GM23338 (cell line): ENCODE measurements around the gene TWSG1. TPM values are rescaled to one million over a fixed set of nuclear protein-coding genes. Genes with fewer than 3 reads are reported as not detected.

Experiments
- ATAC-seq: fragments of 200-7000 bp; cut with Tn5 transposase; 3 replicates; pipeline ENCODE4 v1.9.1; 2020
- DNase-seq: peaks from one replicate; pipeline ENCODE4 v3.0.0-alpha.2; 2015; ENCODE audit warnings: low spot score
- H2AFZ ChIP-seq: fragments of 200-600 bp; sonication (generic); 2 replicates; pipeline ENCODE4 v1.8.0; 2016; ENCODE audit warnings: antibody characterized with exemption, mild to moderate bottlenecking, moderate library complexity
- H3F3A ChIP-seq: fragments of 200-600 bp; sonication (generic); replicated peaks from 2 replicates; pipeline ENCODE4 v1.8.0; 2017; ENCODE audit warnings: antibody characterized with exemption, mixed run types, low read depth
- H3K27ac ChIP-seq: fragments of 200-600 bp; sonication (generic); 2 replicates; pipeline ENCODE4 v1.6.1; 2016; ENCODE audit warnings: low read depth
- H3K27me3 ChIP-seq: fragments of 200-600 bp; sonication (generic); 2 replicates; pipeline ENCODE4 v1.8.0; 2016; ENCODE audit warnings: mild to moderate bottlenecking, mixed run types, moderate library complexity; ENCODE audit not compliant: insufficient read depth
- H3K36me3 ChIP-seq: fragments of 200-600 bp; sonication (generic); 2 replicates; pipeline ENCODE4 v1.8.0; 2016; ENCODE audit warnings: mild to moderate bottlenecking; ENCODE audit not compliant: insufficient read depth
- H3K4me1 ChIP-seq: fragments of 200-600 bp; sonication (generic); 2 replicates; pipeline ENCODE4 v1.8.0; 2016; ENCODE audit warnings: mild to moderate bottlenecking, moderate library complexity; ENCODE audit not compliant: insufficient read depth
- H3K4me2 ChIP-seq: fragments of 200-600 bp; sonication (generic); 2 replicates; pipeline ENCODE4 v1.7.1; 2017; ENCODE audit warnings: mixed run types
- H3K4me3 ChIP-seq: fragments of 200-600 bp; sonication (generic); 2 replicates; pipeline ENCODE4 v1.6.1; 2016; ENCODE audit warnings: mixed run types
- H3K79me2 ChIP-seq: fragments of 200-600 bp; sonication (generic); replicated peaks from 2 replicates; pipeline ENCODE4 v1.8.0; 2017; ENCODE audit warnings: mild to moderate bottlenecking; ENCODE audit not compliant: insufficient read depth
- H3K9me2 ChIP-seq: fragments of 200-600 bp; sonication (generic); 2 replicates; pipeline ENCODE4 v1.8.0; 2017; ENCODE audit not compliant: insufficient read depth
- H4K20me1 ChIP-seq: fragments of 200-600 bp; sonication (generic); replicated peaks from 2 replicates; pipeline ENCODE4 v1.8.0; 2017; ENCODE audit warnings: mild to moderate bottlenecking; ENCODE audit not compliant: insufficient read depth
- H3K27ac Mint-ChIP-seq: 2 replicates; pipeline ENCODE4 v1.8.0; 2020; ENCODE audit warnings: inconsistent platforms, mild to moderate bottlenecking, moderate library complexity, mixed read lengths
- H3K27me3 Mint-ChIP-seq: 3 replicates; pipeline ENCODE4 v1.8.0; 2022; ENCODE audit warnings: low read depth, mild to moderate bottlenecking, moderate library complexity, mixed read lengths, inconsistent platforms; ENCODE audit not compliant: insufficient read depth, poor library complexity
- H3K36me3 Mint-ChIP-seq: 3 replicates; pipeline ENCODE4 v1.8.0; 2021; ENCODE audit warnings: low read depth, mild to moderate bottlenecking, inconsistent platforms, moderate library complexity, mixed read lengths
- H3K4me1 Mint-ChIP-seq: 3 replicates; pipeline ENCODE4 v1.8.0; 2020; ENCODE audit warnings: mild to moderate bottlenecking, inconsistent platforms, mixed read lengths
- H3K4me3 Mint-ChIP-seq: 3 replicates; pipeline ENCODE4 v1.8.0; 2021; ENCODE audit warnings: moderate library complexity, mild to moderate bottlenecking, inconsistent platforms, mixed read lengths
- H3K9me3 Mint-ChIP-seq: 3 replicates; pipeline ENCODE4 v1.8.0; 2020; ENCODE audit warnings: moderate library complexity, mild to moderate bottlenecking, inconsistent platforms, mixed read lengths
- CREB1 ChIP-seq: fragments of 250-450 bp; sonication (Bioruptor Pico); IDR thresholded peaks from 2 replicates; pipeline ENCODE4 v1.5.0; 2020; ENCODE audit warnings: low read depth, mild to moderate bottlenecking, moderate library complexity
- ETS1 ChIP-seq: IDR thresholded peaks from 2 replicates; pipeline ENCODE4 v1.6.1; 2016; ENCODE audit warnings: antibody characterized with exemption
- EZH2 ChIP-seq: fragments of 200-600 bp; sonication (generic); IDR thresholded peaks from one replicate; pipeline ENCODE4 v1.8.0; 2017; ENCODE audit warnings: antibody characterized with exemption, mild to moderate bottlenecking, low read depth; ENCODE audit not compliant: unreplicated experiment
- EZH2phosphoT487 ChIP-seq: fragments of 200-600 bp; sonication (generic); IDR thresholded peaks from one replicate; pipeline ENCODE4 v1.8.1; 2018; ENCODE audit warnings: antibody characterized with exemption; ENCODE audit not compliant: unreplicated experiment
- JUNB ChIP-seq: IDR thresholded peaks from one replicate; pipeline ENCODE4 v1.6.1; 2016; ENCODE audit warnings: antibody characterized with exemption; ENCODE audit not compliant: unreplicated experiment
- NANOG ChIP-seq: IDR thresholded peaks from 2 replicates; pipeline ENCODE4 v1.6.1; 2016; ENCODE audit warnings: antibody characterized with exemption, borderline replicate concordance
- STAT1 ChIP-seq: IDR thresholded peaks from one replicate; pipeline ENCODE4 v1.6.1; 2016; ENCODE audit warnings: antibody characterized with exemption; ENCODE audit not compliant: unreplicated experiment
- ZNF331 ChIP-seq: fragments of 250-450 bp; sonication (Bioruptor Pico); IDR thresholded peaks from 2 replicates; pipeline ENCODE4 v1.5.0; 2020; ENCODE audit warnings: low read depth, mild to moderate bottlenecking, moderate library complexity
- polyA plus RNA-seq: library from polyadenylated mRNA; unstranded; fragments of >200 nt; fragmentation: Nextera tagmentation; extraction: Ambion mirVana; gene quantifications from 2 replicates; pipeline ENCODE4 v1.2.1, GENCODE V29; 2016
- total RNA-seq: library from RNA; depleted of rRNA; stranded (reverse); fragments of >200 nt; shearing (Covaris generic); gene quantifications from 2 replicates; pipeline ENCODE4 v1.2.3, GENCODE V29; 2014
- TF ChIP-seq, protein P1 (sequence below): IDR thresholded peaks from one replicate; pipeline ENCODE4 v1.6.1; 2018; ENCODE audit warnings: antibody characterized with exemption; ENCODE audit not compliant: unreplicated experiment
- TF ChIP-seq, protein P2 (sequence below): fragments of 250-450 bp; sonication (Bioruptor Pico); IDR thresholded peaks from 2 replicates; pipeline ENCODE4 v1.5.0; 2020; ENCODE audit warnings: mild to moderate bottlenecking, moderate library complexity
- TF ChIP-seq, protein P3 (sequence below), 2 experiments: fragments of 200-600 bp in 1 of 2; sonication (generic) in 1 of 2; conservative IDR thresholded peaks; 2 replicates each; pipeline versions ENCODE4 v1.5.1 to v1.6.1; 2016 to 2017; ENCODE audit warnings: antibody characterized with exemption in 2 of 2, low read depth in 2 of 2, mild to moderate bottlenecking in 2 of 2, moderate library complexity in 1 of 2

Gene TWSG1
- total and polyA plus RNA-seq, 2 experiments from 2014 or later, result 11.5 to 29.1 TPM

GRCh38 chr18:9421901-9422327, 87.3 kb downstream of the TWSG1 start (continued):
- TF ChIP-seq, protein P1, sequence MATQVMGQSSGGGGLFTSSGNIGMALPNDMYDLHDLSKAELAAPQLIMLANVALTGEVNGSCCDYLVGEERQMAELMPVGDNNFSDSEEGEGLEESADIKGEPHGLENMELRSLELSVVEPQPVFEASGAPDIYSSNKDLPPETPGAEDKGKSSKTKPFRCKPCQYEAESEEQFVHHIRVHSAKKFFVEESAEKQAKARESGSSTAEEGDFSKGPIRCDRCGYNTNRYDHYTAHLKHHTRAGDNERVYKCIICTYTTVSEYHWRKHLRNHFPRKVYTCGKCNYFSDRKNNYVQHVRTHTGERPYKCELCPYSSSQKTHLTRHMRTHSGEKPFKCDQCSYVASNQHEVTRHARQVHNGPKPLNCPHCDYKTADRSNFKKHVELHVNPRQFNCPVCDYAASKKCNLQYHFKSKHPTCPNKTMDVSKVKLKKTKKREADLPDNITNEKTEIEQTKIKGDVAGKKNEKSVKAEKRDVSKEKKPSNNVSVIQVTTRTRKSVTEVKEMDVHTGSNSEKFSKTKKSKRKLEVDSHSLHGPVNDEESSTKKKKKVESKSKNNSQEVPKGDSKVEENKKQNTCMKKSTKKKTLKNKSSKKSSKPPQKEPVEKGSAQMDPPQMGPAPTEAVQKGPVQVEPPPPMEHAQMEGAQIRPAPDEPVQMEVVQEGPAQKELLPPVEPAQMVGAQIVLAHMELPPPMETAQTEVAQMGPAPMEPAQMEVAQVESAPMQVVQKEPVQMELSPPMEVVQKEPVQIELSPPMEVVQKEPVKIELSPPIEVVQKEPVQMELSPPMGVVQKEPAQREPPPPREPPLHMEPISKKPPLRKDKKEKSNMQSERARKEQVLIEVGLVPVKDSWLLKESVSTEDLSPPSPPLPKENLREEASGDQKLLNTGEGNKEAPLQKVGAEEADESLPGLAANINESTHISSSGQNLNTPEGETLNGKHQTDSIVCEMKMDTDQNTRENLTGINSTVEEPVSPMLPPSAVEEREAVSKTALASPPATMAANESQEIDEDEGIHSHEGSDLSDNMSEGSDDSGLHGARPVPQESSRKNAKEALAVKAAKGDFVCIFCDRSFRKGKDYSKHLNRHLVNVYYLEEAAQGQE, result no peak

DNA sequence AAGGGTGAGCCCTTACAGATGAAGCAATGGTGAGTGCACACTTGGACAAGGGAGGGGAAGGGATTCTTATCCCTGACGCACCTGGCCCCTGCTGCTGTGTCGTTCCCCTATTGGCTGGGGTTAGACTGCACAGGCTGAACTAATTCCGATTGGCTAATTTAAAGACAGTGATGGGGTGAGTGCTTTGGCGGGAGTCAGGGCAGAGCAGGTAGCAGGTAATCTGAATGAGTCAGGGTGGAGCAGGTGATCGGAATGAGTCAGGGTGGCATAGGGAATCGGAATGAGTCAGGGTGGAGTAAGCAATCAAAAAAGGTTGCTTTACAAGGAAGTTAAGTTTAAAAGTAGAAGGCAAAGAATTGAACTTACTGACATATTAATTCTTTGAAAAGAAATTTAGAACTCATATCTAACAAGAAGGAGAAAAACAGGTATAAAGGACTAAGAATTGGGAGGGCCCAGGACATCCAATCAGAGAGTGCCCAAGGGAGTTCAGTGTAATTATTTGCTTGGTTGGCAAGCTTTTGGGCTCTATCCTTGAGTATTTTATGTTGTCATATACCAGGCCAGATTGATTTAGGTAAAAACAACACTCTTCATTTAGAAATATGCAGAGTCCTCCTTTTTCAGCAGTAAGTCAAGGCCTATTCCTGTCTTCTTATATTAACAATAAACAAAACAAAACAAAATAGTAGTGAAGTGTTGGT, 88.4 kb downstream of the TWSG1 start:
- Histone ChIP-seq H4K20me1 (no peaks in the 10 kb centered on the region), H3K27me3 (no peaks in the 10 kb centered on the region), H2AFZ (no peak overlapping the region), H3K9me2 (no peaks in the 10 kb centered on the region), H3K4me1 (no peaks in the 10 kb centered on the region; the same call in 1 of the 2 replicates), H3K4me3 (no peak overlapping the region), H3K27ac (no peak overlapping the region), H3K79me2 (no peaks in the 10 kb centered on the region), H3F3A (no peaks in the 10 kb centered on the region), H3K36me3 (no peaks in the 10 kb centered on the region), H3K4me2 (no peak overlapping the region)
- ATAC-seq, result no peak
- Mint-ChIP-seq H3K36me3 (no peaks in the 10 kb centered on the region), H3K9me3 (no peaks in the 10 kb centered on the region), H3K27ac (no peak overlapping the region), H3K4me1 (no peaks in the 10 kb centered on the region), H3K27me3 (no peaks in the 10 kb centered on the region), H3K4me3 (no peak overlapping the region)
- no peak for DNase-seq
- TF ChIP-seq, protein P2, sequence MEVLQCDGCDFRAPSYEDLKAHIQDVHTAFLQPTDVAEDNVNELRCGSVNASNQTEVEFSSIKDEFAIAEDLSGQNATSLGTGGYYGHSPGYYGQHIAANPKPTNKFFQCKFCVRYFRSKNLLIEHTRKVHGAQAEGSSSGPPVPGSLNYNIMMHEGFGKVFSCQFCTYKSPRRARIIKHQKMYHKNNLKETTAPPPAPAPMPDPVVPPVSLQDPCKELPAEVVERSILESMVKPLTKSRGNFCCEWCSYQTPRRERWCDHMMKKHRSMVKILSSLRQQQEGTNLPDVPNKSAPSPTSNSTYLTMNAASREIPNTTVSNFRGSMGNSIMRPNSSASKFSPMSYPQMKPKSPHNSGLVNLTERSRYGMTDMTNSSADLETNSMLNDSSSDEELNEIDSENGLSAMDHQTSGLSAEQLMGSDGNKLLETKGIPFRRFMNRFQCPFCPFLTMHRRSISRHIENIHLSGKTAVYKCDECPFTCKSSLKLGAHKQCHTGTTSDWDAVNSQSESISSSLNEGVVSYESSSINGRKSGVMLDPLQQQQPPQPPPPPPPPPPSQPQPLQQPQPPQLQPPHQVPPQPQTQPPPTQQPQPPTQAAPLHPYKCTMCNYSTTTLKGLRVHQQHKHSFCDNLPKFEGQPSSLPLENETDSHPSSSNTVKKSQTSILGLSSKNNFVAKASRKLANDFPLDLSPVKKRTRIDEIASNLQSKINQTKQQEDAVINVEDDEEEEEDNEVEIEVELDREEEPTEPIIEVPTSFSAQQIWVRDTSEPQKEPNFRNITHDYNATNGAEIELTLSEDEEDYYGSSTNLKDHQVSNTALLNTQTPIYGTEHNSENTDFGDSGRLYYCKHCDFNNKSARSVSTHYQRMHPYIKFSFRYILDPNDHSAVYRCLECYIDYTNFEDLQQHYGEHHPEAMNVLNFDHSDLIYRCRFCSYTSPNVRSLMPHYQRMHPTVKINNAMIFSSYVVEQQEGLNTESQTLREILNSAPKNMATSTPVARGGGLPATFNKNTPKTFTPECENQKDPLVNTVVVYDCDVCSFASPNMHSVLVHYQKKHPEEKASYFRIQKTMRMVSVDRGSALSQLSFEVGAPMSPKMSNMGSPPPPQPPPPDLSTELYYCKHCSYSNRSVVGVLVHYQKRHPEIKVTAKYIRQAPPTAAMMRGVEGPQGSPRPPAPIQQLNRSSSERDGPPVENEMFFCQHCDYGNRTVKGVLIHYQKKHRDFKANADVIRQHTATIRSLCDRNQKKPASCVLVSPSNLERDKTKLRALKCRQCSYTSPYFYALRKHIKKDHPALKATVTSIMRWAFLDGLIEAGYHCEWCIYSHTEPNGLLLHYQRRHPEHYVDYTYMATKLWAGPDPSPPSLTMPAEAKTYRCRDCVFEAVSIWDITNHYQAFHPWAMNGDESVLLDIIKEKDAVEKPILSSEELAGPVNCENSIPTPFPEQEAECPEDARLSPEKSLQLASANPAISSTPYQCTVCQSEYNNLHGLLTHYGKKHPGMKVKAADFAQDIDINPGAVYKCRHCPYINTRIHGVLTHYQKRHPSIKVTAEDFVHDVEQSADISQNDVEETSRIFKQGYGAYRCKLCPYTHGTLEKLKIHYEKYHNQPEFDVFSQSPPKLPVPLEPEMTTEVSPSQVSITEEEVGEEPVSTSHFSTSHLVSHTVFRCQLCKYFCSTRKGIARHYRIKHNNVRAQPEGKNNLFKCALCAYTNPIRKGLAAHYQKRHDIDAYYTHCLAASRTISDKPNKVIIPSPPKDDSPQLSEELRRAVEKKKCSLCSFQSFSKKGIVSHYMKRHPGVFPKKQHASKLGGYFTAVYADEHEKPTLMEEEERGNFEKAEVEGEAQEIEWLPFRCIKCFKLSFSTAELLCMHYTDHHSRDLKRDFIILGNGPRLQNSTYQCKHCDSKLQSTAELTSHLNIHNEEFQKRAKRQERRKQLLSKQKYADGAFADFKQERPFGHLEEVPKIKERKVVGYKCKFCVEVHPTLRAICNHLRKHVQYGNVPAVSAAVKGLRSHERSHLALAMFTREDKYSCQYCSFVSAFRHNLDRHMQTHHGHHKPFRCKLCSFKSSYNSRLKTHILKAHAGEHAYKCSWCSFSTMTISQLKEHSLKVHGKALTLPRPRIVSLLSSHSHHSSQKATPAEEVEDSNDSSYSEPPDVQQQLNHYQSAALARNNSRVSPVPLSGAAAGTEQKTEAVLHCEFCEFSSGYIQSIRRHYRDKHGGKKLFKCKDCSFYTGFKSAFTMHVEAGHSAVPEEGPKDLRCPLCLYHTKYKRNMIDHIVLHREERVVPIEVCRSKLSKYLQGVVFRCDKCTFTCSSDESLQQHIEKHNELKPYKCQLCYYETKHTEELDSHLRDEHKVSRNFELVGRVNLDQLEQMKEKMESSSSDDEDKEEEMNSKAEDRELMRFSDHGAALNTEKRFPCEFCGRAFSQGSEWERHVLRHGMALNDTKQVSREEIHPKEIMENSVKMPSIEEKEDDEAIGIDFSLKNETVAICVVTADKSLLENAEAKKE, result no peak
- TF ChIP-seq EZH2phosphoT487, result no peak
- TF ChIP-seq ETS1, result no peak
- no peak for TF ChIP-seq ZNF331 (CRISPR knock-in tag)
- TF ChIP-seq, protein P3, sequence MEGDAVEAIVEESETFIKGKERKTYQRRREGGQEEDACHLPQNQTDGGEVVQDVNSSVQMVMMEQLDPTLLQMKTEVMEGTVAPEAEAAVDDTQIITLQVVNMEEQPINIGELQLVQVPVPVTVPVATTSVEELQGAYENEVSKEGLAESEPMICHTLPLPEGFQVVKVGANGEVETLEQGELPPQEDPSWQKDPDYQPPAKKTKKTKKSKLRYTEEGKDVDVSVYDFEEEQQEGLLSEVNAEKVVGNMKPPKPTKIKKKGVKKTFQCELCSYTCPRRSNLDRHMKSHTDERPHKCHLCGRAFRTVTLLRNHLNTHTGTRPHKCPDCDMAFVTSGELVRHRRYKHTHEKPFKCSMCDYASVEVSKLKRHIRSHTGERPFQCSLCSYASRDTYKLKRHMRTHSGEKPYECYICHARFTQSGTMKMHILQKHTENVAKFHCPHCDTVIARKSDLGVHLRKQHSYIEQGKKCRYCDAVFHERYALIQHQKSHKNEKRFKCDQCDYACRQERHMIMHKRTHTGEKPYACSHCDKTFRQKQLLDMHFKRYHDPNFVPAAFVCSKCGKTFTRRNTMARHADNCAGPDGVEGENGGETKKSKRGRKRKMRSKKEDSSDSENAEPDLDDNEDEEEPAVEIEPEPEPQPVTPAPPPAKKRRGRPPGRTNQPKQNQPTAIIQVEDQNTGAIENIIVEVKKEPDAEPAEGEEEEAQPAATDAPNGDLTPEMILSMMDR (conservative IDR thresholded peaks at IDR 0.05; ENCODE audit: low read depth in 2 of 2), result no peak
- TF ChIP-seq EZH2, result no peak
- no peak for TF ChIP-seq STAT1
- no peak for TF ChIP-seq NANOG
- TF ChIP-seq JUNB, result no peak
- TF ChIP-seq CREB1 (CRISPR knock-in tag), result no peak
